Measurements from ENCODE around the gene ITPRID2. TPM values are rescaled to one million over a fixed set of nuclear protein-coding genes. Genes with fewer than 3 reads are reported as not detected.
A peak's percentile ranks its signal among the peaks of the same experiment; 100 is the strongest.

ITPRID2 gene
- total and polyA plus RNA-seq, 10 of the 15 experiments (the other 5 are each of a cell fraction or from before 2014, with no cell fraction given) = 4.7 to 23.7 (median 13.1) TPM

- in situ Hi-C loops (cut with MboI) = no loop called here
Observed at GRCh38 chr2:181892799-181893435, 1.4 kb downstream of the ITPRID2 start.

GRCh38 chr2:181894381-181894780 lies 2.9 kb downstream of the ITPRID2 start:
- TF ChIP-seq ATF7 (IDR thresholded peaks at IDR 0.05; ENCODE audit: low read depth) = no peak
- TF ChIP-seq E2F8 (IDR thresholded peaks at IDR 0.05; ENCODE audit: low read depth, partially characterized antibody) = no peak
- no peak for TF ChIP-seq MLLT1 (IDR thresholded peaks at IDR 0.05)
- TF ChIP-seq NBN (IDR thresholded peaks at IDR 0.05) = no peak
- H4K20me1 ChIP-seq (ENCODE audit: control insufficient read depth, insufficient read depth) = no peaks in the 10 kb centered on the region
- DNase-seq (ENCODE audit: low read depth, low spot score) (no peak), ATAC-seq (no peak), FAIRE-seq (no peak)
- no peak overlapping the region for H2AFZ ChIP-seq (ENCODE audit: control insufficient read depth, low read depth, low read length)
- no peaks in the 10 kb centered on the region; a peak in 1 of 4 replicates for H3K36me3 ChIP-seq (ENCODE audit: control insufficient read depth in 2 of 2, insufficient read depth in 2 of 2, low read length in 1 of 2)
- no TSS peak for BruUV-seq (replicated peaks)
- in situ Hi-C loops (cut with MboI) (no loop called here), intact Hi-C loops (cut with micrococcal nuclease; ENCODE audit: unreplicated experiment) (loop anchor here (10.0 kb wide), 1 partner anchor 310 kb away; no protein-coding TSS in a partner anchor)
- no peak overlapping the region for H3K4me2 ChIP-seq (ENCODE audit: control insufficient read depth, insufficient read depth)
- no peaks in the 10 kb centered on the region for H3K27me3 ChIP-seq (replicated peaks in 1 of 2; ENCODE audit: control insufficient read depth in 2 of 2, insufficient read depth in 2 of 2, low read length in 1 of 2)
- SMC1A ChIA-PET (ENCODE audit: uncharacterized antibody, unreplicated experiment) = interaction anchor here (1.1 to 5.5 kb wide), 3 partner anchors 8 to 16 kb away, joined by 3 to 40 read pairs (median 6); no protein-coding TSS in a partner anchor
- no peak overlapping the region for H3K4me3 ChIP-seq
- no peak overlapping the region for H3K27ac ChIP-seq (ENCODE audit: control insufficient read depth, insufficient read depth)
- H3K9me3 ChIP-seq (replicated peaks; ENCODE audit: control insufficient read depth, insufficient read depth, low read length) = no peaks in the 10 kb centered on the region
- RAD21 ChIA-PET (ENCODE audit: unreplicated experiment) = interaction anchor here (1.2 to 3.2 kb wide), 3 partner anchors 10 to 179 kb away, joined by 6 to 8 read pairs (median 6); no protein-coding TSS in a partner anchor
- H3K79me2 ChIP-seq (ENCODE audit: control insufficient read depth, insufficient read depth, low read length) = peaks cover 18% of the 10 kb centered on the region
- WGBS (ENCODE audit: insufficient coverage, insufficient replicate concordance, low lambda C conversion rate, missing lambda C conversion rate) = 99% methylated on average over 3 of the region's 3 CpGs
- H3K4me1 ChIP-seq (ENCODE audit: control insufficient read depth, insufficient read depth, low read length) = no peaks in the 10 kb centered on the region
- POLR2A ChIA-PET = no interaction called here
- no peak overlapping the region for H3K9ac ChIP-seq (ENCODE audit: control insufficient read depth, insufficient read depth, low read length)
- CTCF ChIA-PET = interaction anchor here (1.1 to 4.6 kb wide), 3 partner anchors 10 to 321 kb away, joined by 3 to 30 read pairs (median 4); no protein-coding TSS in a partner anchor

More at GRCh38 chr2:181892799-181893435, 1.4 kb downstream of the ITPRID2 start:
- no peaks in the 10 kb centered on the region for H3K36me3 ChIP-seq (ENCODE audit: control insufficient read depth in 2 of 2, insufficient read depth in 2 of 2, low read length in 1 of 2)
- no TSS peak for BruUV-seq (replicated peaks)
- ChIA-PET CTCF (interaction anchor here (1.0 to 4.6 kb wide), 6 partner anchors 12 to 185 kb away, joined by 3 to 30 read pairs (median 4); no protein-coding TSS in a partner anchor), POLR2A (no interaction called here), RAD21 (ENCODE audit: unreplicated experiment) (interaction anchor here (0.6 to 3.2 kb wide), 5 partner anchors 11 to 836 kb away, joined by 3 to 8 read pairs (median 3); no protein-coding TSS in a partner anchor), SMC1A (ENCODE audit: uncharacterized antibody, unreplicated experiment) (interaction anchor here (1.0 to 5.5 kb wide), 4 partner anchors 11 to 307 kb away, joined by 3 to 40 read pairs (median 4); no protein-coding TSS in a partner anchor)
- peaks cover 18% of the 10 kb centered on the region for H3K79me2 ChIP-seq (ENCODE audit: control insufficient read depth, insufficient read depth, low read length)
- FAIRE-seq = peak; percentile 7
- no peaks in the 10 kb centered on the region for H3K9me3 ChIP-seq (replicated peaks; ENCODE audit: control insufficient read depth, insufficient read depth, low read length)
- no peaks in the 10 kb centered on the region for H3K27me3 ChIP-seq (replicated peaks in 1 of 2; ENCODE audit: control insufficient read depth in 2 of 2, insufficient read depth in 2 of 2, low read length in 1 of 2)
- peak overlapping the region; percentile 63 for H3K9ac ChIP-seq (ENCODE audit: control insufficient read depth, insufficient read depth, low read length)
- 0 out of 2 replicates have a peak, but pooled peaks have one; percentile 33 for TF ChIP-seq GABPA (IDR thresholded peaks at IDR 0.05; ENCODE audit: low read depth)
- TF ChIP-seq FOXM1 (IDR thresholded peaks at IDR 0.05; ENCODE audit: low read depth, low read length) = no peak
- TF ChIP-seq RUNX3 (IDR thresholded peaks at IDR 0.05; ENCODE audit: low read length) = 0 out of 2 replicates have a peak, but pooled peaks have one; percentile 2
- H3K4me2 ChIP-seq (ENCODE audit: control insufficient read depth, insufficient read depth) = peak overlapping the region; percentile 66
- no peak for ATAC-seq
- H3K4me1 ChIP-seq (ENCODE audit: control insufficient read depth, insufficient read depth, low read length) = no peaks in the 10 kb centered on the region
- no peaks in the 10 kb centered on the region for H4K20me1 ChIP-seq (ENCODE audit: control insufficient read depth, insufficient read depth)
- H3K4me3 ChIP-seq = peak overlapping the region; percentile 81
- intact Hi-C loops (cut with micrococcal nuclease; ENCODE audit: unreplicated experiment) = loop anchor here (10.0 kb wide), 1 partner anchor 308 kb away; no protein-coding TSS in a partner anchor
- 20% methylated on average over 10 of the region's 10 CpGs for WGBS (ENCODE audit: insufficient coverage, insufficient replicate concordance, low lambda C conversion rate, missing lambda C conversion rate)
- peak overlapping the region; percentile 70 for H2AFZ ChIP-seq (ENCODE audit: control insufficient read depth, low read depth, low read length)
- peak overlapping the region; percentile 41 for H3K27ac ChIP-seq (ENCODE audit: control insufficient read depth, insufficient read depth)
- DNase-seq (ENCODE audit: low read depth, low spot score) = no peak
